CD4-positive, alpha-beta T cell treated with Interleukin-1 beta for 1 hour (primary cell): ENCODE data around the gene ABCB6.
"Not testable (repeated sequence)": the region's sequence is repeated elsewhere in the genome, so short reads cannot be mapped to it uniquely, and the experiment has no call there.

Experiments used
- DNase-seq, 2 donors: peaks; one replicate each; pipeline ENCODE4 v3.0.0-alpha.2; 2020 to 2022

ABCB6 gene

GRCh38 chr2:219213026-219213415 is 5.7 kb downstream of the ABCB6 start:
- no peak for DNase-seq

- no peak for DNase-seq
These were observed 7.8 kb downstream of the ABCB6 start for GRCh38 chr2:219210886-219211362.

GRCh38 chr2:219210196-219210885 is 8.4 kb downstream of the ABCB6 start:
- DNase-seq = no peak

DNA sequence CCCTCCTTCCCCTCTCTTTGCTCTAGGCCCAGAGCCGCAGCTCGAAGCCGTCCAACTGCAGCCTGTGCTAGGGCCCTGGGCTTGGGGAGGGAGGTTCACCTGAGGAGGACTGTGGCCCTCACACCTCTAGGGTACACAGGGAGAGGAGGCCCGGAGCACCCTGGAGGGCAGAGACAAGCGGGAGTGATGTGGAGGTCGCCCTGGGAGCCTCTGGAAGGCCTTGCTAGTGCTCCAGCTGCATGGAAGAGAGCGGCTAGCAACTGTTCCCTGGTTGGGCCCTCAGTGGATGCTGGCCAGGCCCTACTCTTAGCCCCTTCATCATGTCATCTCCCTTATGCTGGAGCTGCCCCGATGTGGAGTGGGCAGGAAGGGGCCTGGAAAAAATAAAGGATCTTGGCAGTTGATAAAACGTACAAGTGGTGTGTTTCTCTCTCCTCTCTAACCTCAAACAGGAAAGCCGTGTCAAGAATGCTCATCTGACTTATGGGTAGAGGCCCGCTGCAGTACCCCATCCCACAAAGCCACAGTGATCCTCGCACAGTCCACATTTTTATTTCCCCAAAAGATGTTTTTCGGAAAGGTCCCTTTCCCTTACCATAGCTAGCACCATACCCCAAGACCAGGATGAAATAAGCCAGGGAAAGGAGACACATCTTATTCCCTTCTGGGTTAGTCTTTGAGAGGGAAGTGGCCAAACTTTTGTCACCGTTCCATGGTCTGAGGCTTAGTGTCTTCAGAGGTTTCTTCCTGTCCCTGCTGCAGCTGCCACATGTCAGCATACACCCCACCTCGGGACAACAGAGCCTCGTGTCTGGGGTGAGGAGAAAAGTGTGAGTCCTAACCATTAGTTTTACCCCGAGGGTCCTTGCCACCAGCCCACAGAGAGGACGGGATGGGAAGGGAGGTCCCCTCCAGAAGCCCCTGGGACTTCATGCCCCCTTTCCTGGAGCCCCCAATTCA is 9.2 kb downstream of the ABCB6 start:
- no peak for DNase-seq

DNA sequence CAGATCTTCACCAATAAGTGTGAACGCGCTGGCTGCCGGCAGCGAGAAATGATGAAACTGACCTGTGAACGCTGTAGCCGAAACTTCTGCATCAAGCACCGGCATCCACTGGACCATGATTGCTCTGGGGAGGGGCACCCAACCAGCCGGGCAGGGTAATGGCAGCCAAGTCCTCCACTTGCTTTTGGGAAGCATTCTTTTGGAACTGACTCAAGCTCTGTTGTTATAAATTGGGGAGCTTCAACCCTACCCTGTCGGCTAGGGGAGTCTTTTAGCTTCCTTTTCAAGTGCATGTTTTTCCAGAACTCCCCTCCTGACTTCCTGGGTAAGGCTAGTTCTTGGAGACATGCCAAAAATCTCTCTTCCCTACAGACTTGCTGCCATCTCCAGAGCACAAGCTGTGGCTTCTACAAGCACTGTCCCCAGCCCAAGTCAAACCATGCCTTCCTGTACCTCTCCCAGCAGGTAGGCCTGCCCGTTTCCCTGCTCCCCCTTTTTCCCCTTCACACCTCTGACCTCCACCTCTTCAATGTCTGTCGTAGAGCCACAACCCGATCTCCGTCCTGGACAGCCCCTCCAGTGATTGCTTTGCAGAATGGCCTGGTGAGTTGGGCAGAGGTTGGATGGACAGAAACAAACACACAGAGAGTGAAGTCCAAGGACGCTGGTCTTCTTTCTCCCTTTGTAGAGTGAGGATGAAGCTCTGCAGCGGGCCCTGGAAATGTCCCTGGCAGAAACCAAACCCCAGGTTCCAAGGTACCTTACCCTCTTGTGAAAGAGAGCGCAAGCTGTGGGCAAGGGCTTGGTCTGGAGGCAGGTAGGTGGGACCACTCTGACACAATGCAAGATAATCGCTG is 10.6 kb downstream of the ABCB6 start:
- no peak for DNase-seq

DNA sequence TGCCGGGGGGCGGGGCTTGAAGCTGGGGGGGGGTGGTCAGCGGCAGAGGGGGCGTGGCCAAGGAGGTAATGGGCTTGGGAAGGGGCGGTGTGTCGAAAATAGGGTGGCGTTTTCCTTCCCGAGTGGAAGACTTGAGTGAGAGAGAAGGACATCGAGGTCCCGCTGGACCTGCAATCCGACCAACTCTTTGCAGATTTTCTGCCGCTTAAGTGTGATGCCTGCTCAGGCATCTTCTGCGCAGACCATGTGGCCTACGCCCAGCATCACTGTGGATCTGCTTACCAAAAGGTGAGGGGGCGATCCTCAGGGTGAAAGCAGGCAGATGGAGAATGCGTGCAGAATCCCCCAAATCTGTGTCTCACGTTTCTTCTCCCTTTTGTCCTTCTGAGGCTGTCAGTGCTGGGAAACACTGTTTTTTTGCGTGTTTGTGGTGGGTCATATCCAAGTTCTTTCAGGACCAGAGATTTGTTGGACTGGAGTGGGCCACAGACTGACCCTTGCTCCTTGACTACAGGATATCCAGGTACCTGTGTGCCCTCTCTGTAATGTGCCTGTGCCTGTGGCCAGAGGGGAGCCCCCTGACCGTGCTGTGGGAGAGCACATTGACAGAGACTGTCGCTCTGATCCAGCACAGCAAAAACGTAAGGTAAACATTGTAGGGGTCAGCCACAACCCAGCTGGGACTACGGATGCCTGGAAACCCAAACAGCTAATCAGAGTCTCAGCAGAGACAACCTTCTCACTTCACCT is 11.4 kb downstream of the ABCB6 start:
- no peak for DNase-seq

DNA sequence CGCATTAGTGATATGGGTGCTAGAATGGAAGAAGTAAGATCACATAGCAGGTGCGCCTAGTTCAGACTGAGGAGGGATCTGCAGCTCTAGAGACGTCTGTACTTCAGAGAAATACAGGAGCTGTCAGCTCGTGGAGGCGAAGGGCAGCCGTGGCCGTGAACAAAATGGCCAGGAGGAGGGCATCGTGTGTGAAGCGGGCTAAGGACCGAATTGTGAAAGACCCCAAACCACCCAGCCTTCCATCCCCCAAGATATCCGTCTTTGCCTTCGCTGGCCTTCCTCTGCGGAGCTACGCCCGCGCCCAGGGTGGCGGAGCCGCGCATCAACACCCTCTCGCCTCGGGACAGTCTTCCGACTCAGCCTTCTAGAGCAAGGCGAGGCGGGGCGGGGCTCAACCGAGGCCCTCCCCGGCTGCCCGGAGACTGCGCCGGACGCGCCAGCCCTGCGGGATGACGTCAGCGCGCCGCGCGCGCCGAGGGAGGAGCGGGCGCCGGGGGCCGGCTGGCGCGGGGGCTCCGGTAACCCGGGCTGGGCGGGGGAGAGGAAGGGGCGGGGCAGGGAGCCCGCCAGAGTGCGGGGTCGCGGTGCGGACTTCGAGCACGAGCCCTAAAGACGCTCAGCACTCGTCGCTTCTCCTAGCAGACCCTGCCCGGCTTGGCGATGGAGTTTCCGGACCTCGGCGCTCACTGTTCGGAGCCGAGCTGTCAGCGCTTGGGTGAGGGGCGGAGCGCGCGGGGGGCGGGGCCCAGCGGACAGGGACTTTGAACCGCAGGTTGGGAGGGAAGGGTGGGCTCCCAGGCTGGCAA is 12.2 kb downstream of the ABCB6 start, which contains the start of gene ZFAND2B:
TSS of gene ZFAND2B (plus strand) at position 455 of the 806 bp plus-strand sequence. CDS start at position 661, 206 bp downstream.
- DNase-seq = peak; percentile 95 to 96

DNA sequence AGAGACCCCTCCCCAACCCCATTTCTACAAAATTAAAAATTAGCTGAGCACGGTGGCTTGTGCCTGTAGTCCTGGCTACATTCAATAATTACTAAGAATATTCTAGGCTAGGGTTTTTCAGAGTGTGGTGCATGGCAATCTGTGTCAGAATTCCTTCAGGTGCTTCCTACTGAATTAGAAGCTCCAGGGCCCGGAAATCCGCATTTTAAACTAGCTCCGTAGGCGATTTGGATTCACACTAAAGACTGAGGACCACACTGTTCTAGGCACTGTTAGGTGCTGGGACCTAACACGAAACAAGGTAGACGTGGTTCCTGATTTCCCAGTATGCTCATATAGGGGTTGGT is 12.8 kb downstream of the ABCB6 start:
- DNase-seq = no peak

DNA sequence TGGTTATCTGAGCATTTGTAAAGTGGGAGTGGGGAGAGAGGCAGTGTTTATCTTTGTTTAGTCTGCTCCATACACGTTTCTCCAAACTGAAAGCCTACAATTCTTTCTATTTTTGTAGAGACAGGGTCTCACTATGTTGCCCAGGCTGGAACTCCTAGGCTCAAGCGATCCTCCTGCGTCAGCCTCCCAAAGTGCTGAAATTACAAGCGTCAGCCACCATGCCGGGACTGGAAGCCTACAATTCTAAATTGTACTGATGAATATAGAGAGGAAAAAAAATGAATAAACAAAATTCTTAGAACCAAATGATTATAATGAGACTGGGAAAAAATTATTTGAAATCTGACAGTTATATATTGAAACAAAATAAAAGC is 13.6 kb downstream of the ABCB6 start:
- no peak for DNase-seq

GRCh38 chr2:219204425-219205164 is 14.2 kb downstream of the ABCB6 start:
- DNase-seq = no peak

DNA sequence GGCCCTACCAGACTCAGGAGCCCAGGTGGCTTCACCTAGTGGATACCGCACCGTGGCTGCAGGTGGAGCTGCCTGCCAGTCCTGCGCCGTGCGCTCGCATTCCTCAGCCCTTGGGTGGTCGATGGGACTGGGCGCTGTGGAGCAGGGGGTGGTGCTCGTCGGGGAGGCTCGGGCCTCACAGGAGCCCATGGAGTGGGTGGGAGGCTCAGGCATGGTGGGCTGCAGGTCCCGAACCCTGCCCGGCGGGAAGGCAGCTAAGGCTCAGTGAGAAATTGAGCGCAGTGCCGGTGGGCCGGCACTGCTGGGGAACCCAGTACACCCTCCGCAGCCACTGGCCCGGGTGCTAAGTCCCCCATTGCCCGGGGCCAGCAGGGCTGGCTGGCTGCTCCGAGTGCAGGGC is 17.4 kb downstream of the ABCB6 start:
- DNase-seq = not testable (repeated sequence)

DNA sequence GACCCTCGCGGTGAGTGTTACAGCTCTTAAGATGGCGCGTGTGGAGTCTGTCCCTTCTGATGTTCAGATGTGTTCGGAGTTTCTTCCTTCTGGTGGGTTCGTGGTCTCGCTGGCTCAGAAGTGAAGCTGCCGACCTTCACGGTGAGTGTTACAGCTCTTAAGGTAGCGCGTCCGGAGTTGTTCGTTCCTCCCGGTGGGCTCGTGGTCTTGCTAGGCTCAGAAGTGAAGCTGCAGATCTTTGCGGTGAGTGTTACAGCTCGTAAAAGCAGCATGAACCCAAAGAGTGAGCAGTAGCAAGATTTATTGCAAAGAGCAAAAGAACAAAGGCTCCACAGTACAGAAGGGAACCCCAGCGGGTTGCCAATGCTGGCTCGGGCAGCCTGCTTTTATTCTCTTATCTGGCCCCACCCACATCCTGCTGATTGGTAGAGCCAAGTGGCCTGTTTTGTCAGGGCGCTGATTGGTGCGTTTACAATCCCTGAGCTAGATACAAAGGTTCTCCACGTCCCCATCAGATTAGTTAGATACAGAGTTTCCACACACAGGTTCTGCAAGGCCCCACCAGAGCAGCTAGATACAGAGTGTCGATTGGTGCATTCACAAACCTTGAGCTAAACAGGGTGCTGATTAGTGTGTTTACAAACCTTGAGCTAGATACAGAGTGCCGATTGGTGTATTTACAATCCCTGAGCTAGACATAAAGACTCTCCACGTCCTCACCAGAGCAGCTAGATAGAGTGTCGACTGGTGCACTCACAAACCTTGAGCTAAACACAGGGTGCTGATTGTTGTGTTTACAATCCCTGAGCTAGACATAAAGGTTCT is 18.0 kb downstream of the ABCB6 start:
- DNase-seq = peak; percentile 41 to 59

- no peak for DNase-seq
These were observed 19.1 kb downstream of the ABCB6 start for GRCh38 chr2:219199470-219200211.

- no peak for DNase-seq
These were observed 19.8 kb downstream of the ABCB6 start for GRCh38 chr2:219198974-219199373.

- no peak for DNase-seq
These were observed 21.4 kb downstream of the ABCB6 start for GRCh38 chr2:219197388-219197787.

- no peak for DNase-seq
These were observed 31.9 kb downstream of the ABCB6 start for GRCh38 chr2:219186754-219187456.

DNA sequence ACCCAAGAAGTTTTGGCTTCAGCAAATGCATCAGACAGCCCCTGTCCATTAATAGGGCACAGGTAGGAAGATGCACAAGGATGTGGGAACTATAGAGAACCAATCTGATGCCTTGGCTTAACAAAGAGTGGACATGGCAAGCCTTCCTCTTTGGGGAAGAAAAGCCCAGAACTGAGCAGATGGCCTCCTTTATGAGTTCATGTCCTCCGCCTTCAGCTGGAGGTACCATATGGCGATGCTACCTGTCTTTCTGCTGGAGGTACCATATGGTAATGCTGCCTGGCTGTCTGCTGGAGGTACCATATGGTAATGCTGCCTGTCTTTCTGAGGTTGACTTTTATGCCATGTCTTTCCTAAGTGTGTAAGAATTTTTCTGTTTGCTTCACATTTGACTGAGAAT is 34.6 kb downstream of the ABCB6 start:
- no peak for DNase-seq

DNA sequence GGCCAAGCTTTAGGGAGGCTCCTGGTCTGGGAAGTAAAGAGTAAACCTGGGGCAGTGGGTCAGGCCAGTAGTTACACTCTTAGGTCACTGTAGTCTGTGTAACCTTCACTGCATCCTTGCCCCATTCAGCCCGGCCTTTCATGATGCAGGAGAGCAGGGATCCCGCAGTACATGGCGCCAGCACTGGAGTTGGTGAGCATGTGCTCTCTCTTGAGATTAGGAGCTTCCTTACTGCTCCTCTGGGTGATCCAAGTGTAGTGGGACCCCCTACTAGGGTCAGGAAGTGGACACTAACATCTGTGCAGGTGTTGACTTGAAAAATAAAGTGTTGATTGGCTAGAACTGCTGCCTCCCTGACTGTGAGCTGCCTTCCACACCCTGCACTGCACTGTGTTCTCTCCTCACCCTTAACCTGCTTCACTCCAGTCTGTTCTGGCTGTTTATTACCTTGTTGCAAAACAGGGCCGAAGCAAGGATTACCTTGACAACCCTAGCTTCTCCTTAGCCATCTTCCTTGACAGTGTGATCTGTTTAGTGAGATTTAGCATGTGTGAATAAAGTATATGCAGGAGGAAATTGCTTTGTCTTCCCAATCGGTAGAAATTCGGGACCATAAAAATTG is 35.5 kb downstream of the ABCB6 start:
- DNase-seq = no peak
